Activated naive CD8-positive, alpha-beta T cell treated with anti-CD3 and anti-CD28 coated beads for 36 hours (primary cell): ENCODE results near the gene TIMMDC1. TPM values are rescaled to one million over a fixed set of nuclear protein-coding genes. Genes with fewer than 3 reads are reported as not detected.
"Not testable (repeated sequence)": the region's sequence is repeated elsewhere in the genome, so short reads cannot be mapped to it uniquely, and the experiment has no call there.

Experiments
- DNase-seq: peaks from one replicate; pipeline ENCODE4 v3.0.0; 2021
- H3K27ac Mint-ChIP-seq: one replicate; pipeline ENCODE4 v1.8.0; 2022; ENCODE audit warnings: mild to moderate bottlenecking, moderate library complexity, mixed read lengths
- H3K27me3 Mint-ChIP-seq: one replicate; pipeline ENCODE4 v1.8.0; 2022; ENCODE audit warnings: mild to moderate bottlenecking, mixed read lengths
- H3K36me3 Mint-ChIP-seq: one replicate; pipeline ENCODE4 v1.8.0; 2021; ENCODE audit warnings: mild to moderate bottlenecking, mixed read lengths
- H3K4me1 Mint-ChIP-seq: one replicate; pipeline ENCODE4 v1.8.0; 2021; ENCODE audit warnings: mixed read lengths
- H3K4me3 Mint-ChIP-seq: one replicate; pipeline ENCODE4 v1.8.0; 2022; ENCODE audit warnings: mild to moderate bottlenecking, moderate library complexity, mixed read lengths
- H3K9me3 Mint-ChIP-seq: one replicate; pipeline ENCODE4 v1.8.0; 2022; ENCODE audit warnings: mixed read lengths
- total RNA-seq, 2 experiments: library from RNA; stranded (reverse); gene quantifications; one replicate each; pipeline ENCODE4 v1.2.3, GENCODE V29; 2021

TIMMDC1 gene
- total RNA-seq, 2 experiments from 2014 or later = 144 to 150 TPM

DNA sequence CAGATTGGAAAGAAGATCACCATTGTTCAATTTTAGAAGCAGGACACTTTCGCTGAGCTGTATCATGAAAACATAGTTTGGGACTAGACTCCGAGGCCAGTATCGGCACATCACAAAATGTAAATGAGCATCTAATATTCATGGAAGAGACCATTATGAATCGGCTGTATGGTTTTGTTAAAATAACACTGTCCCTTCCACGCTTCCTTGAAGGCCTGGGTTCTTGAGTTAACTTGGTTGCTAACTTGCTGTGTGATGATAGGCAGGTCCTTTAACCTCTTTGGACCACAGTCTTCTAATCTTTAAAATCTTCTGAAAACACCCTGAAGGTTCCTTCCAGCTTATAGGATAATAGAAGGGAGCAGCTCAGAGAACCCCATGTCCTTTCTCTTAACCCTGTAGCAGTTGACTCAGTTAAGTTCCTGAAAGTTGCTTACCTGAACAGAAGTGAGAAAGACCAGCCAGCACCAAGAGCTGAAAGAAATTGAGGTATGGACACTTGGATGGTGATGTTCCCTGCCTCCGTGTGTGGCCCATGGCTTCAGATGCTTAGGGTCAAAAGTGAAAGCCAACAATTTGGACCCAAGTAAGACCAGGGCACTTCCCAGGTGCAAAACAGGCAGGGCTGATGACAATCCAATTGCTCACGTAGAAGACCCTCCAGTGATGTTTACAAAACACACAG is 59.0 kb downstream of the TIMMDC1 start:
- no peaks in the 10 kb centered on the region for H3K9me3 Mint-ChIP-seq
- H3K36me3 Mint-ChIP-seq = peaks cover 12% of the 10 kb centered on the region
- DNase-seq = no peak
- peak overlapping the region; percentile 43 for H3K4me3 Mint-ChIP-seq
- H3K27ac Mint-ChIP-seq = peak overlapping the region; percentile 78
- peaks cover 8% of the 10 kb centered on the region for H3K27me3 Mint-ChIP-seq
- H3K4me1 Mint-ChIP-seq = peaks cover 46% of the 10 kb centered on the region

DNA sequence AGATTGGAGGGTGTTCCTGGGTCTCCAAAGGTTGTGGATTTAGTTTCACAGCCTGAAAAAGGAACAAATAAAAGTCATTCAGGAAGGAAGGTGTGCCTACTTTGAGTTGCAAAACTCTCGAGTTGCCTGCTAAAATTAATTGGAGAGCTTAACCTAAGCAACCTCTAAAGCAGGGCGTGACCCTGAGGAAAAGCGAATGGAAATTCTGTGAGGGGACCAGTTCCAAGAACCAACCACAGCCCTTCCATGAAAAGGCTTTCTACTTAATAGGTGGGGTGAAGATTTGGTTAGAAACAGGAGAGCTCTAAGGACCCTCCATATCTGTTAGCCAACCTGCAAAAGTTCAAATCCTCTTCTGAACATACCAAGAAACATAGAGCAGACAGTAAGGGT is 59.5 kb downstream of the TIMMDC1 start:
- H3K4me1 Mint-ChIP-seq = peaks cover 51% of the 10 kb centered on the region
- H3K27me3 Mint-ChIP-seq = peaks cover 8% of the 10 kb centered on the region
- H3K36me3 Mint-ChIP-seq = peaks cover 12% of the 10 kb centered on the region
- peak; percentile 65 for DNase-seq
- H3K9me3 Mint-ChIP-seq = no peaks in the 10 kb centered on the region
- peak overlapping the region; percentile 43 for H3K4me3 Mint-ChIP-seq
- peak overlapping the region; percentile 78 for H3K27ac Mint-ChIP-seq

DNA sequence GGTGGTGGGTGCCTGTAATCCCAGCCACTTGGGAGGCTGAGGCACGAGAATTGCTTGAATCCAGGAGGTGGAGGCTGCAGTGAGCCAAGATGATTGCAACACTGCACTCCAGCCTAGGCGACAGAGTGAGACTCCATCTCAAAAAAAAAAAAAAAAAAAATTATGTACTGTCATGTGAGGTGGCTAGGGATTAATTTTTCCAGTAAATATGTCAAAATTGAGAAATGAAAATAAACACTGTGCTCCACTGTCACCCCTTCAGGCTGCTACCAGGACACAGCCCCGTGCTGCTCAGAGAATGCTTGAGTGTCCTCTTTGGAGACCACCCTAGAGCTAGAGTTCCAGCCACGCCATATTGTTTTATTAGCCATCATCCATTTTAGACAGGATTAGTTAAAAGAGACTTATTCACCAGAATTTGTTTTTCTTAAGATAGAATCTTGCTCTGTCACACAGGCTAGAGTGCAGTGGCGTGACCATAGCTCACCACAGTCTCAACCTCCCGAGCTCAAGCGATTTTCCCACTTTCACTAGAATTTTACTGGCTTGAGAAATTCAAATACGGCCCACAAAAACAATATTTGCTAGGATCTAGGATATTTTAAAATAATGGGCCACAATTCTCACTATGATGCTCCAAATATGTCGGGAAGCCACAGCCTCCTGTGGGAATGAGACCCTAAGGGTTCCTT is 60.4 kb downstream of the TIMMDC1 start:
- peak overlapping the region; percentile 63 for H3K4me3 Mint-ChIP-seq
- H3K4me1 Mint-ChIP-seq = peaks cover 51% of the 10 kb centered on the region
- H3K9me3 Mint-ChIP-seq = peaks cover 2% of the 10 kb centered on the region
- peaks cover 12% of the 10 kb centered on the region for H3K36me3 Mint-ChIP-seq
- DNase-seq = no peak
- peak overlapping the region; percentile 78 for H3K27ac Mint-ChIP-seq
- peaks cover 8% of the 10 kb centered on the region for H3K27me3 Mint-ChIP-seq

DNA sequence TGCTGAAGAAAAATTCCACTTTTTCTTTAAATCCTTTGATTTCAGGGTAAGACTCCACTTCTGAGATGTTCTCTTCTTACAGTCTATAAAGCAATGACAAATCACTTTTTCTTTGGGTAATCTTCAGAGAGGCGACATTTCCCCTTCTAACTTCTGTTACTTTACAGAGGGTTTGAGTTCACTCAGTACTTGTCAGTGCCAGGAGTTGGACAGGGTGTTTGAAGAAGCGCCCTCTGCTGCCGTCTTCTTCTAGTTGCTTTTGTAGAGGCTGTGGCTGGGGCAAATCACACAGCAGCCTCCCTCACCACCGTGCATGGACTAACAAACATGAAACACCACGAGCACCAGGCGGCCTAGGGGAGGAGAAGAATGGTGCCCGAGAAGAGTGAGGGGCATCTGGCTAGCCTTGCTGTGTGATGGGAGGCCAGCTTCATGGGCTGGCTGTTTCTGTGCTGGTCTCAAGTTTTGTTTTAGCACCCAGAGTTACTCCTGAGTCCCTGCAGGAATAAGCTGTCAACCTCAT is 61.2 kb downstream of the TIMMDC1 start, which contains the start of gene CD80:
Gene CD80 (minus strand): TSS at position 174 of the 523 bp plus-strand sequence. CDS start 1,886 bp downstream, outside the sequence.
- peaks cover 12% of the 10 kb centered on the region for H3K36me3 Mint-ChIP-seq

DNA sequence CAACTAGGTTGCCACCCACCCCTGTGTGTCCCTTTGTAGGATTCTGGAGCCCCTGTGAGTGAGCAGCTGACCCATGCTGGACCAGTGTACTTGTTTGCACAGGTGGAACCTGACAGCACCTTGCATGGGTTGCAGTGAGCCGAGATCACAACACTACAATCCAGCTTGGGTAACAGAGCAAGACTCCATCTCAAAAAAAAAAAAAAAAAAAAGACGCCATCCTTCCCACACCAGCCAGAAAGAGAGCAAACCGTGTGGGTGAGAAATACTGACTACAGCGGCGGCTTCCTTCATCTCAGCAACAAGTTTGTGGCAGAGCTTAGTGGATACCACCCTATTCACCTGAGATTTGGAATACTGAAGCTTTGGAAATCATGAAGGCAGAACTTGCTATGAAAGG is 61.8 kb downstream of the TIMMDC1 start:
- H3K4me3 Mint-ChIP-seq = no peak overlapping the region
- no peak overlapping the region for H3K27ac Mint-ChIP-seq
- peaks cover 50% of the 10 kb centered on the region for H3K4me1 Mint-ChIP-seq
- H3K36me3 Mint-ChIP-seq = peaks cover 12% of the 10 kb centered on the region
- no peak for DNase-seq
- peaks cover 8% of the 10 kb centered on the region for H3K27me3 Mint-ChIP-seq
- peaks cover 4% of the 10 kb centered on the region for H3K9me3 Mint-ChIP-seq

More for the DNA sequence above, 61.2 kb downstream of the TIMMDC1 start, which contains the start of gene CD80:
- H3K27me3 Mint-ChIP-seq = peaks cover 8% of the 10 kb centered on the region
- peak within 1 kb of the TSS; percentile 78 for H3K27ac Mint-ChIP-seq
- peak; percentile 64 for DNase-seq
- peaks cover 4% of the 10 kb centered on the region for H3K9me3 Mint-ChIP-seq
- H3K4me1 Mint-ChIP-seq = peaks cover 51% of the 10 kb centered on the region
- H3K4me3 Mint-ChIP-seq = peak within 1 kb of the TSS; percentile 63

DNA sequence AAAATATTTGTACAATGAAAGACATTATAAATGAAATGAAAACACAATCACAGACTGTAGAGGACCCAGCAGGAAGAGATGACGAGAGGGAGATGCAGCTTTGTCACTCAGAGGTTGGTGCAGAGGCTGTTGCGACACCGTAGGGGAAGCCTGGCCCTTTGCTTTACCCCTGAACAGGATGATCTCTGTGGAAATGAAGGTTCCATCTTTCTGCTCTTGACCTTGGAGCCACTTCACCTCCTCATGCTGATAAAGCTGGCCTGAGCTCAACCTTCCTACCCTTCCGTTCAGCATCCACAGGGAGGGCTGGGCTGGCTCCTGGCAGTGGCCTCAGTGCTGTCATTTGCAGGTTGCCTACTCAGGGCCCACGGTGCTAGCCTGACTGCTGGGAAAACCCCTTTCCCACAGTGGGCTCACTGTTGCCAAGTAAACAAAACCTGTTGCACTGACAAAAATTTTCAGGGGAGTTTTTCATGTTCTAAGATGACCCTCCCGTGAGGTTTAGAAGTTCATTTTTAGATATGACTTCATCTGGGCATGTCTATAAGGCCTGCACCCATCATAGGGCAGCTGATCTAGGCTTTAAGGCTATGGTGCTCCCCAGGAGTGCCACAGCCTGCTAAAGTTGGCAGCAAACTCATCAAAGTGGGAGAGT is 64.1 kb downstream of the TIMMDC1 start:
- Mint-ChIP-seq H3K4me1 (peaks cover 38% of the 10 kb centered on the region), H3K36me3 (peaks cover 3% of the 10 kb centered on the region), H3K4me3 (peak overlapping the region; percentile 44), H3K27me3 (peaks cover 5% of the 10 kb centered on the region), H3K27ac (peak overlapping the region; percentile 82), H3K9me3 (peaks cover 4% of the 10 kb centered on the region)
- DNase-seq = peak; percentile 67

DNA sequence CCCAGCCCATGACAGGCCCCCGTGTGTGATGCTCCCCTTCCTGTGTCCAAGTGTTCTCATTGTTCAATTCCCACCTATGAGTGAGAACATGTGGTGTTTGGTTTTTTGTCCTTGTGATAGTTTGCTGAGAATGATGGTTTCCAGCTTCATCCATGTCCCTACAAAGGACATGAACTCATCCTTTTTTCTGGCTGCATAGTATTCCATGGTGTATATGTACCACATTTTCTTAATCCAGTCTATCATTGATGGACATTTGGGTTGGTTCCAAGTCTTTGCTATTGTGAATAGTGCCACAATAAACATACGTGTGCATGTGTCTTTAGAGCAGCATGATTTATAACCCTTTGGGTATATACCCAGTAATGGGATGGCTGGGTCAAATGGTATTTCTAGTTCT is 65.0 kb downstream of the TIMMDC1 start:
- not testable (repeated sequence) for H3K36me3 Mint-ChIP-seq, H3K9me3 Mint-ChIP-seq, H3K4me3 Mint-ChIP-seq, H3K27ac Mint-ChIP-seq, H3K27me3 Mint-ChIP-seq, DNase-seq
- H3K4me1 Mint-ChIP-seq = peaks cover 29% of the 10 kb centered on the region

DNA sequence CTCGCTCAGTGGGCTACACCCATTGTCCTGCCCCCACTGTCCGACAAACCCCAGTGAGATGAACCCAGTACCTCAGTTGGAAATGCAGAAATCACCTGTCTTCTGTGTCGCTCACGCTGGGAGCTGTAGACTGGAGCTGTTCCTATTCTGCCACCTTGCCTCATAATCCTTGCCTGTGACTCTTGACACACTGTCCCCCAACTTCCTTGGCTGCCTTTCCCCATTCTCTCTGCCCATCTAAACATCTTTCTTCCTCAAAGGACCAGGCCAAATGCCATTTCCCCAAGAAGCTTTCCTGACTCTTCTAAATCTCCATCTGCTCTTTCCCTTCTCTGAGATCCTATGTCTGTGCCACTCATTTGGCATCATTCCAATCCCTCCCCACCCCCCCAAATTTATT is 70.8 kb downstream of the TIMMDC1 start:
- Mint-ChIP-seq H3K27ac (no peak overlapping the region), H3K4me1 (peaks cover 8% of the 10 kb centered on the region), H3K27me3 (peaks cover 30% of the 10 kb centered on the region), H3K4me3 (no peak overlapping the region), H3K36me3 (no peaks in the 10 kb centered on the region), H3K9me3 (peaks cover 2% of the 10 kb centered on the region)
- no peak for DNase-seq

DNA sequence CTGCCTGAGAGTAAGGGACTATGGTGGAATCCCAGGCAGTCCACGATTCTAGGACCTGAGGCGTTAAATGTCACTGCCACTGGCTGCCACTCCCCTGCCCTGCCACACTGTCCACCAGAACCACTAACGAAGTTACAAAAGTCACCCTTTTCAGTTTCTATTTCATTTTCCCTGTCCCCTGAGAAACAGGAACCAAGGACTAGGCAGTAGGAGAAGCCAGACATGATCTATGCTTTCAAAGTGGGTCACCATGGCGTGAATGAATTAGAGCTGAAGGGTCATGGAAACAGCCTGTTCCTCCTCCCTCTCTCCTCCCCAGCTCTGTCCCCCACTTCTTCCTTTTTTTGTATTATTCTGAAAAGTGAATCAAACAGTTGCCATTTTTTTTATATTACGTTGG is 71.9 kb downstream of the TIMMDC1 start:
- Mint-ChIP-seq H3K27me3 (peaks cover 34% of the 10 kb centered on the region), H3K4me3 (no peak overlapping the region), H3K27ac (no peak overlapping the region), H3K4me1 (peaks cover 8% of the 10 kb centered on the region), H3K36me3 (no peaks in the 10 kb centered on the region), H3K9me3 (no peaks in the 10 kb centered on the region)
- no peak for DNase-seq

DNA sequence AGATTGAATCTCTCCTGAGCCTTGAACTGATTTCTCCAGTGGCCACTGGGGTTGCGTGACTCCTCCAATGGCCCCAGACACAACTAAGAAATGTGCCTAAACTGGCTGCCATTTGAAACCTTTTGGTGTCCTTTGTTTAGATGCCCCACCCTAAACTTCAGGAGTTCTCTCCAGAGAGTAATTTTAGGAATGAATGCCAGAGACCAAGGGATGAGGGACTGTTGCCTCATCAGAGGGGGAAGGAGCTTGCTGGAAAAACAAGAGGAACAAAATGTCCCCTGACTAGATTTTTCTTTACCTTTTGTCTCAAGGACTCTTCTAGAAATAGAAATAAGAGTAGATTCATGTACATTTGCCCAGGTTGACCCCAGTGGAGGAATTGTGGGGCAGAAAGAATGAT is 72.9 kb downstream of the TIMMDC1 start:
- Mint-ChIP-seq H3K36me3 (no peaks in the 10 kb centered on the region), H3K9me3 (no peaks in the 10 kb centered on the region), H3K4me1 (peaks cover 7% of the 10 kb centered on the region), H3K27me3 (peaks cover 34% of the 10 kb centered on the region), H3K4me3 (no peak overlapping the region), H3K27ac (no peak overlapping the region)
- DNase-seq = no peak

DNA sequence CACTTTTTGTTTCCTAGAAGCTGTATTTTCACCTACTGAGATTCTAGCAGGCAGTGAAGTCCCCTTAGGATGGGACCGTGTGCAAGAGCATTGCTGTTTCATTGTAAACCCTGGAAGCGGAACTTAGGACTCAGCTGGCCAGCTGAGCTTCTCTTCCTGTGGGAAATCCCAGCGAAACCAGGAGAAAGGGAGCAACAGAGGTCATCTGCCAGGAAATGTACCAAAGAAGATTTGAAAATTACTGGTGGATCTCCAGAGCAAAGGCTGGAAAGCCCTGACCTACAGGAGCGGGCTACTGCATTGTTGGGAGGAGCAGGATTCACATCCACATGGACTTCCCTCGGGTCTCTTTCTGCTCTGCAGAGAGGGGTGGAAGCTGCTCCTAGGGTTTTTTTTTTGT is 73.3 kb downstream of the TIMMDC1 start:
- H3K36me3 Mint-ChIP-seq = no peaks in the 10 kb centered on the region
- DNase-seq = no peak
- peaks cover 4% of the 10 kb centered on the region for H3K4me1 Mint-ChIP-seq
- H3K4me3 Mint-ChIP-seq = no peak overlapping the region
- peaks cover 34% of the 10 kb centered on the region for H3K27me3 Mint-ChIP-seq
- H3K27ac Mint-ChIP-seq = no peak overlapping the region
- no peaks in the 10 kb centered on the region for H3K9me3 Mint-ChIP-seq

Other genes starting within 250 kb of the TIMMDC1 start
- 1 to 10 TPM; 8.9 to 9.7 TPM for gene ARHGAP31, start 204.2 kb upstream of the TIMMDC1 start, total RNA-seq
- 10 to 100 TPM; 32.5 to 36.4 TPM for gene TMEM39A, start 34.9 kb upstream of the TIMMDC1 start, total RNA-seq
- 10 to 100 TPM; 17.3 to 21.3 TPM for gene POGLUT1, start 29.6 kb upstream of the TIMMDC1 start, total RNA-seq
- 1 to 10 TPM; 4.2 to 4.7 TPM for gene CD80, start 61.1 kb downstream of the TIMMDC1 start, total RNA-seq
- 1 to 10 TPM; 5.8 to 6.0 TPM for gene ADPRH, start 80.9 kb downstream of the TIMMDC1 start, total RNA-seq
- gene PLA1A, start 99.3 kb downstream of the TIMMDC1 start, total RNA-seq = not detected
- gene POPDC2, start 162.0 kb downstream of the TIMMDC1 start, total RNA-seq = 1 to 10 TPM; 1.6 to 2.0 TPM
- 10 to 100 TPM; 79.5 to 85.9 TPM for gene COX17, start 178.9 kb downstream of the TIMMDC1 start, total RNA-seq
- gene CFAP91, start 204.5 kb downstream of the TIMMDC1 start, total RNA-seq = under 1 TPM; 0.28 to 0.47 TPM